K562 (cell line): ENCODE results near the gene C1orf50. TPM values are rescaled to one million over a fixed set of nuclear protein-coding genes. Genes with fewer than 3 reads are reported as not detected.

Source experiments
- ATAC-seq: fragments of 200-7000 bp; cut with Tn5 transposase; 3 replicates; pipeline ENCODE4 v1.9.1; 2020; ENCODE audit warnings: moderate library complexity
- BruUV-seq: library from RNA; stranded (reverse); fragments of 400-500 nt; replicated peaks from 2 replicates; lab custom pipeline; 2021; lab: Mats Ljungman, UMichigan
- CTCF ChIA-PET: fragments of 300-600 bp; formaldehyde crosslinking; extraction: SDS; loops from one replicate; lab custom pipeline; 2021; ENCODE audit warnings: low intra/inter-chr PET ratio; lab: Yijun Ruan, JAX
- POLR2A ChIA-PET: fragments of 300-600, 350-650 bp; sonication (Branson Sonifier 250); formaldehyde crosslinking; extraction: SDS; loops from one replicate; lab custom pipeline; 2021; ENCODE audit warnings: antibody characterized with exemption, inconsistent platforms; lab: Yijun Ruan, JAX
- DNase-seq, 4 experiments: peaks; one replicate each; pipeline versions ENCODE4 v3.0.0 to v3.0.0-alpha.2; 2011 to 2018; ENCODE audit warnings: low spot score in 3 of 4, mixed read lengths in 3 of 4; ENCODE audit errors: extremely low read depth in 1 of 4
- FAIRE-seq: peaks from 2 replicates; lab custom pipeline; 2011; peaks lifted over from hg19 to GRCh38; lab: Jason Lieb, UNC
- H2AFZ ChIP-seq: 2 replicates; pipeline ENCODE4 v1.6.0; 2011; ENCODE audit warnings: low read depth, low read length, control low read depth, inconsistent platforms
- H3K27ac ChIP-seq: fragments of 200-600 bp; 3 replicates; pipeline ENCODE4 v1.8.0; 2011; ENCODE audit warnings: low read depth, mild to moderate bottlenecking, control low read depth, inconsistent platforms, low read length, moderate library complexity, mixed read lengths; ENCODE audit errors: extremely low read depth
- H3K27me3 ChIP-seq, 2 experiments: fragments of 300-600 bp in 1 of 2; 2 replicates in 1 of 2; 3 replicates in 1 of 2; pipeline versions ENCODE4 v1.6.0 to v1.8.0; 2011; ENCODE audit warnings: inconsistent platforms in 2 of 2, low read length in 2 of 2, mild to moderate bottlenecking in 1 of 2, mixed read lengths in 1 of 2, moderate library complexity in 1 of 2; ENCODE audit not compliant: control insufficient read depth in 2 of 2, insufficient read depth in 2 of 2
- H3K36me3 ChIP-seq: fragments of 300-600 bp; 3 replicates; pipeline ENCODE4 v1.8.0; 2011; ENCODE audit warnings: mild to moderate bottlenecking, low read length, inconsistent platforms; ENCODE audit not compliant: control insufficient read depth, insufficient read depth
- H3K4me1 ChIP-seq, 2 experiments: fragments of 200-600 bp in 1 of 2; replicated peaks in 1 of 2; 2 replicates in 1 of 2; 3 replicates in 1 of 2; pipeline versions ENCODE4 v1.5.1 to v1.8.0; 2011; ENCODE audit warnings: inconsistent platforms in 2 of 2, low read length in 2 of 2, mild to moderate bottlenecking in 1 of 2, mixed read lengths in 1 of 2, moderate library complexity in 1 of 2; ENCODE audit not compliant: control insufficient read depth in 2 of 2, insufficient read depth in 2 of 2
- H3K4me2 ChIP-seq: 2 replicates; pipeline ENCODE4 v1.6.1; 2011; ENCODE audit warnings: low read length, control low read depth, inconsistent platforms, mixed read lengths; ENCODE audit not compliant: insufficient read depth
- H3K4me3 ChIP-seq: fragments of 200-600 bp; sonication (generic), shearing (Covaris generic); 2 replicates; pipeline ENCODE4 v1.5.1; 2016; ENCODE audit warnings: control low read depth, inconsistent platforms
- H3K79me2 ChIP-seq: fragments of 200-600 bp; 3 replicates; pipeline ENCODE4 v1.8.0; 2011; ENCODE audit warnings: low read length, inconsistent platforms; ENCODE audit not compliant: control insufficient read depth, insufficient read depth
- H3K9ac ChIP-seq, 2 experiments: 2 replicates each; pipeline versions ENCODE4 v1.6.0 to v1.6.1; 2011; ENCODE audit warnings: low read depth in 2 of 2, low read length in 2 of 2, control low read depth in 1 of 2, inconsistent platforms in 1 of 2, mild to moderate bottlenecking in 1 of 2, mixed read lengths in 1 of 2; ENCODE audit not compliant: insufficient read depth in 1 of 2
- H3K9me1 ChIP-seq: one replicate; pipeline ENCODE4 v1.6.0; 2011; ENCODE audit warnings: inconsistent platforms, mild to moderate bottlenecking, low read length, moderate library complexity; ENCODE audit not compliant: control insufficient read depth, insufficient read depth
- H3K9me3 ChIP-seq: replicated peaks from 2 replicates; pipeline ENCODE4 v1.5.1; 2011; ENCODE audit warnings: low read depth, low read length, inconsistent platforms; ENCODE audit not compliant: control insufficient read depth, insufficient read depth
- H4K20me1 ChIP-seq: replicated peaks from 2 replicates; pipeline ENCODE4 v1.6.1; 2011; ENCODE audit warnings: low read length, inconsistent platforms, mixed read lengths; ENCODE audit not compliant: control insufficient read depth, insufficient read depth
- ARNT ChIP-seq, 2 experiments: fragments of 450-650 bp; IDR thresholded peaks; 2 replicates each; pipeline ENCODE4 v1.6.1; 2016; ENCODE audit warnings: mild to moderate bottlenecking in 1 of 2
- CBFB ChIP-seq: sonication (generic); formaldehyde crosslinking; IDR thresholded peaks from 2 replicates; pipeline ENCODE4 v1.4.0; 2020; ENCODE audit warnings: mild to moderate bottlenecking, missing genetic modification reagents
- CHD2 ChIP-seq: IDR thresholded peaks from 2 replicates; pipeline ENCODE4 v1.6.1; 2011; ENCODE audit warnings: low read depth, low read length
- CREB1 ChIP-seq, 2 experiments: sonication (generic) in 1 of 2; formaldehyde crosslinking in 1 of 2; IDR thresholded peaks; 2 replicates each; pipeline versions ENCODE4 v1.6.1 to v1.8.0; 2012 to 2022; ENCODE audit warnings: inconsistent platforms in 1 of 2, mild to moderate bottlenecking in 1 of 2, missing genetic modification reagents in 1 of 2, moderate library complexity in 1 of 2
- CXXC5 ChIP-seq: fragments of 250-450 bp; sonication (Bioruptor Pico); IDR thresholded peaks from 2 replicates; pipeline ENCODE4 v1.8.0; 2022; ENCODE audit warnings: inconsistent platforms, mild to moderate bottlenecking, moderate library complexity
- GABPA ChIP-seq: fragments of 200-800 bp; sonication (Bioruptor generic); conservative IDR thresholded peaks from 2 replicates; pipeline ENCODE4 v1.6.1; 2016; ENCODE audit warnings: low read depth, missing genetic modification characterization, missing compliant biosample characterization
- ILF3 ChIP-seq: fragments of 450-650 bp; IDR thresholded peaks from 2 replicates; pipeline ENCODE4 v1.6.1; 2018; ENCODE audit warnings: antibody characterized with exemption, mild to moderate bottlenecking, moderate library complexity, borderline replicate concordance
- KDM4B ChIP-seq, 2 experiments: fragments of 450-650 bp in 1 of 2; sonication (generic) in 1 of 2; IDR thresholded peaks; 2 replicates each; pipeline ENCODE4 v1.6.1; 2016 to 2017; ENCODE audit warnings: borderline replicate concordance in 2 of 2, antibody characterized with exemption in 1 of 2, low read depth in 1 of 2, mild to moderate bottlenecking in 1 of 2
- MXI1 ChIP-seq: IDR thresholded peaks from 2 replicates; pipeline ENCODE4 v1.6.1; 2011; ENCODE audit warnings: low read depth, mild to moderate bottlenecking, improper control_type of control experiment, low read length
- RNF2 ChIP-seq: sonication (generic); IDR thresholded peaks from 2 replicates; pipeline ENCODE4 v1.6.1; 2016
- SIN3B ChIP-seq: fragments of 450-650 bp; IDR thresholded peaks from 2 replicates; pipeline ENCODE4 v1.6.1; 2017; ENCODE audit warnings: low read depth, mild to moderate bottlenecking, moderate library complexity
- TRIM24 ChIP-seq, 2 experiments: fragments of 450-650 bp; IDR thresholded peaks; 2 replicates each; pipeline ENCODE4 v1.6.1; 2016
- ZNF696 ChIP-seq: fragments of 250-450 bp; sonication (Bioruptor Pico); conservative IDR thresholded peaks from 2 replicates; pipeline ENCODE4 v1.4.0; 2020; ENCODE audit warnings: mild to moderate bottlenecking, moderate library complexity
- WGBS: fragments of 100-300 bp; shearing (Covaris generic); methylation state at CpG from one replicate; pipeline ENCODE4 v1.1.6; 2016; ENCODE audit warnings: low coverage, mixed read lengths; ENCODE audit not compliant: insufficient coverage; ENCODE audit errors: missing lambda C conversion rate; 5-methylcytosine and 5-hydroxymethylcytosine counted together
- in situ Hi-C: fragments of 300-500 bp; cut with MboI; formaldehyde crosslinking; loops from 4 replicates; pipeline ENCODE4 v1.15.0; 2018; ENCODE audit warnings: inconsistent platforms, mixed read lengths
- intact Hi-C: fragments of 100-400 bp; cut with micrococcal nuclease; formaldehyde crosslinking; loops from 2 replicates; pipeline ENCODE4 v1.14.2; 2022
- polyA plus RNA-seq, 8 experiments: library from polyadenylated mRNA; depleted of rRNA in 4 of 8; stranded (reverse) in 5 of 8; unstranded in 3 of 8; fragments of >200 nt; fragmentation: Nextera tagmentation in 2 of 8; fragmentation: Illumina TruSeq in 1 of 8; extraction: Ambion mirVana in 2 of 8; extraction: Trizol in 1 of 8; gene quantifications; 2 replicates each; pipeline versions ENCODE4 v1.2.1 to v1.2.3, GENCODE V29; 2011 to 2014; ENCODE audit warnings: inconsistent platforms in 1 of 8, missing spikeins in 1 of 8
- total RNA-seq, 7 experiments: library from RNA; depleted of rRNA in 6 of 7; stranded (reverse); fragments of >200 nt in 6 of 7; fragmentation: Illumina TruSeq in 2 of 7; extraction: Trizol in 2 of 7; gene quantifications; 2 replicates each; pipeline versions ENCODE4 v1.2.1 to v1.2.3, GENCODE V29; 2011 to 2021; ENCODE audit warnings: low replicate concordance in 1 of 7
- TF ChIP-seq, protein P1 (sequence below), 3 experiments: IDR thresholded peaks in 2 of 3; conservative IDR thresholded peaks in 1 of 3; 2 replicates each; pipeline ENCODE4 v1.5.1; 2011 to 2012; ENCODE audit warnings: low read length in 3 of 3, mild to moderate bottlenecking in 3 of 3, control low read depth in 2 of 3, improper control_type of control experiment in 1 of 3, inconsistent platforms in 1 of 3, low read depth in 1 of 3, mixed read lengths in 1 of 3, moderate library complexity in 1 of 3; ENCODE audit not compliant: insufficient read depth in 2 of 3
- TF ChIP-seq, protein P2 (sequence below), 2 experiments: fragments of 450-650 bp; IDR thresholded peaks; 2 replicates each; pipeline ENCODE4 v1.6.1; 2016

Gene C1orf50
- total and polyA plus RNA-seq, 9 of the 15 experiments (the other 6 are each of a cell fraction or from before 2014, with no cell fraction given), result 0.55 to 13.9 (median 5.2) TPM

DNA sequence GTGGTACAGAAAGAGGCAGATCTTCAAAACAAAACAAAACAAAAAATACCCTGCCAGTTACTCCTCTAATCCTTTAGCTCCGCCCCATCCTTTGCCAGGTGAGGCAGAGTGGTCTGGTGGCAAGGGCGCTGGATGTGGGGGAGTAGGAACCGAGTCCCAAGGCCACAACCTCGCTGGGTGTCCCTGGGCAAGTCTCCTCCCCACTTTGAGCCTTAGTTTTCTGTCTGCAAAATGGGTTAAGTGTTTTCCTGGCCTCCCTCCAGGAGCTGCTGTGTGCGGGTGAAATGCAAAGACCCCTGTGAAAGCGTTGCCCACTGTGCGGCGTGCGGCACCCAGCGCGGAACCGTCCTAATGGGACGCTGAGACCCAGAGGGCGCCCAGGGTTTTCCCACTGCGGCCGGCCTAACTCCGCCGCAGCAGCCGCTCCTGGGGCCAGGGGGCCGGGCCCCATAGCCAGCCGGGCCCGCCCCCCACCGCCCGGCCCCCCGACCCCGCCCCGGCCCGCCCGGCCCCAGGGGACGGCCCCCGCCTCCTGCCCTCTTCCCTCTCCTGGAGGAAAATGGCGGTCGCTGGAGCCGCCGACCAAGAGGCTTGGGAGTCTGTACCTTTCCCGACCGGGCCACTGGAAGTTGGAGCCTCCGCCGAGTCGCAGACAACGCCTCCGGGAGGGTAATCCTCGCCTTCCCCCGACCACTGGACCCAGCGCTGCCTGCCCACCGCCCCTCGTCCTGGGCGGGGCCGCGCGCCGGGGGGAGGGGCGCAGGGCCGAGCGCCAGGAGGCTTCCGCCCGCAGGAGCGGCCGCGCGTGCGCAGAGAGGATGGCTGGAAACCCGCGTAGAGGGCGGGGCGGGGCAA is 49.8 kb downstream of the C1orf50 start, which contains the start of the genes ERMAP and SVBP:
Gene ERMAP, plus strand, starts transcription at position 538 of the 855 bp plus-strand sequence. CDS start 13,327 bp downstream, outside the sequence.
Gene SVBP, minus strand, starts transcription at position 813 of the 855 bp plus-strand sequence. CDS start 853 bp downstream, outside the sequence.
- Histone ChIP-seq H3K27me3 (no peaks in the 10 kb centered on the region), H3K9me1 (no peaks in the 10 kb centered on the region), H3K27ac (peak within 1 kb of the TSS; percentile 99), H3K79me2 (peaks cover 38% of the 10 kb centered on the region), H4K20me1 (no peaks in the 10 kb centered on the region), H3K36me3 (peaks cover 8% of the 10 kb centered on the region; the same call in 2 of the 3 replicates), H2AFZ (peak within 1 kb of the TSS; percentile 99), H3K4me3 (peak within 1 kb of the TSS; percentile 79), H3K4me2 (peak within 1 kb of the TSS; percentile 89), H3K4me1 (peaks cover 16 to 36% of the 10 kb centered on the region in 2 experiments), H3K9me3 (no peaks in the 10 kb centered on the region), H3K9ac (peak within 1 kb of the TSS; percentile 90 to 100)
- intact Hi-C loops, result loop anchor here (1.0 kb wide), 2 partner anchors 8 to 107 kb away; no protein-coding TSS in a partner anchor
- ATAC-seq (peak; percentile 92), DNase-seq (peak; percentile 93 to 99 (median 99)), FAIRE-seq (no peak)
- WGBS, result under 1% methylated on average over 37 of the region's 66 CpGs
- ChIA-PET POLR2A (interaction anchor here (0.5 to 8.7 kb wide), 10 partner anchors 8 to 253 kb away, joined by 3 to 76 read pairs (median 4); partner anchors contain the start of gene ZNF691), CTCF (no interaction called here)
- in situ Hi-C loops, result no loop called here
- no TSS peak for BruUV-seq
- TF ChIP-seq, protein P1, sequence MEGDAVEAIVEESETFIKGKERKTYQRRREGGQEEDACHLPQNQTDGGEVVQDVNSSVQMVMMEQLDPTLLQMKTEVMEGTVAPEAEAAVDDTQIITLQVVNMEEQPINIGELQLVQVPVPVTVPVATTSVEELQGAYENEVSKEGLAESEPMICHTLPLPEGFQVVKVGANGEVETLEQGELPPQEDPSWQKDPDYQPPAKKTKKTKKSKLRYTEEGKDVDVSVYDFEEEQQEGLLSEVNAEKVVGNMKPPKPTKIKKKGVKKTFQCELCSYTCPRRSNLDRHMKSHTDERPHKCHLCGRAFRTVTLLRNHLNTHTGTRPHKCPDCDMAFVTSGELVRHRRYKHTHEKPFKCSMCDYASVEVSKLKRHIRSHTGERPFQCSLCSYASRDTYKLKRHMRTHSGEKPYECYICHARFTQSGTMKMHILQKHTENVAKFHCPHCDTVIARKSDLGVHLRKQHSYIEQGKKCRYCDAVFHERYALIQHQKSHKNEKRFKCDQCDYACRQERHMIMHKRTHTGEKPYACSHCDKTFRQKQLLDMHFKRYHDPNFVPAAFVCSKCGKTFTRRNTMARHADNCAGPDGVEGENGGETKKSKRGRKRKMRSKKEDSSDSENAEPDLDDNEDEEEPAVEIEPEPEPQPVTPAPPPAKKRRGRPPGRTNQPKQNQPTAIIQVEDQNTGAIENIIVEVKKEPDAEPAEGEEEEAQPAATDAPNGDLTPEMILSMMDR (IDR thresholded peaks at IDR 0.05 in 2 of 3, conservative IDR thresholded peaks at IDR 0.05 in 1 of 3; ENCODE audit: insufficient read depth in 2 of 3, low read depth in 1 of 3, low read length in 3 of 3), result peak in 1 of 3 experiments; percentile 27; a peak in 1 of 6 replicates
- TF ChIP-seq CBFB (peak; percentile 39; the same call in 1 of the 2 replicates), CXXC5 (CRISPR knock-in tag) (peak; percentile 86), MXI1 (0 out of 2 replicates have a peak, but pooled peaks have one; percentile 18), ARNT (IDR thresholded peaks at IDR 0.05) (no peak), TRIM24 (IDR thresholded peaks at IDR 0.05) (no peak), CREB1 (IDR thresholded peaks at IDR 0.05) (no peak), CREB1 (CRISPR knock-in tag; IDR thresholded peaks at IDR 0.05) (no peak), CHD2 (peak; percentile 65), GABPA (tag) (peak; percentile 69), RNF2 (peak; percentile 62; the same call in 1 of the 2 replicates), KDM4B (IDR thresholded peaks at IDR 0.05; ENCODE audit: borderline replicate concordance in 2 of 2, low read depth in 1 of 2) (peak in 1 of 2 experiments; percentile 45; a peak in 1 of 4 replicates), ZNF696 (CRISPR knock-in tag) (no peak), SIN3B (peak; percentile 64; the same call in 1 of the 2 replicates), ILF3 (peak; percentile 81; the same call in 1 of the 2 replicates)
- TF ChIP-seq, protein P2, sequence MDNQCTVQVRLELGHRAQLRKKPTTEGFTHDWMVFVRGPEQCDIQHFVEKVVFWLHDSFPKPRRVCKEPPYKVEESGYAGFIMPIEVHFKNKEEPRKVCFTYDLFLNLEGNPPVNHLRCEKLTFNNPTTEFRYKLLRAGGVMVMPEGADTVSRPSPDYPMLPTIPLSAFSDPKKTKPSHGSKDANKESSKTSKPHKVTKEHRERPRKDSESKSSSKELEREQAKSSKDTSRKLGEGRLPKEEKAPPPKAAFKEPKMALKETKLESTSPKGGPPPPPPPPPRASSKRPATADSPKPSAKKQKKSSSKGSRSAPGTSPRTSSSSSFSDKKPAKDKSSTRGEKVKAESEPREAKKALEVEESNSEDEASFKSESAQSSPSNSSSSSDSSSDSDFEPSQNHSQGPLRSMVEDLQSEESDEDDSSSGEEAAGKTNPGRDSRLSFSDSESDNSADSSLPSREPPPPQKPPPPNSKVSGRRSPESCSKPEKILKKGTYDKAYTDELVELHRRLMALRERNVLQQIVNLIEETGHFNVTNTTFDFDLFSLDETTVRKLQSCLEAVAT (IDR thresholded peaks at IDR 0.05), result no peak
